T-cell (primary cell): ENCODE data around the gene MTCH2. TPM values are rescaled to one million over a fixed set of nuclear protein-coding genes. Genes with fewer than 3 reads are reported as not detected.
"Not testable (repeated sequence)": the region's sequence is repeated elsewhere in the genome, so short reads cannot be mapped to it uniquely, and the experiment has no call there.

Experiments
- ATAC-seq, 4 experiments: fragments of 200-7000 bp in 3 of 4; fragments of 150-1000 bp in 1 of 4; cut with Tn5 transposase; replicated peaks in 1 of 4; 1 replicate in 3 of 4; 2 replicates in 1 of 4; pipeline ENCODE4 v1.10.0; 2021; ENCODE audit warnings: moderate library complexity in 3 of 4, mild to moderate bottlenecking in 2 of 4, moderate number of reproducible peaks in 1 of 4
- CTCF ChIA-PET, 2 donors: fragments of 300-600 bp; sonication (Branson Sonifier 250); formaldehyde crosslinking; loops; one replicate each; lab custom pipeline; 2022; ENCODE audit warnings: antibody characterized with exemption in 2 of 2; lab: Charles Lee
- POLR2A ChIA-PET, 2 donors: fragments of 300-600 bp; sonication (Branson Sonifier 250); formaldehyde crosslinking; loops; one replicate each; lab custom pipeline; 2022; ENCODE audit warnings: antibody characterized with exemption in 2 of 2; lab: Charles Lee
- DNase-seq, 35 experiments: peaks; one replicate each; pipeline versions ENCODE4 v3.0.0 to v3.0.0-alpha.2; 2013 to 2023
- H3K27ac ChIP-seq: one replicate; pipeline ENCODE4 v1.5.1; 2013; ENCODE audit warnings: low read length
- H3K27me3 ChIP-seq, 2 experiments: replicated peaks in 1 of 2; 1 replicate in 1 of 2; 2 replicates in 1 of 2; pipeline versions ENCODE4 v1.6.1 to v1.7.0; 2013; ENCODE audit warnings: low read length in 1 of 2, mixed read lengths in 1 of 2; ENCODE audit not compliant: control insufficient read depth in 2 of 2, insufficient read depth in 2 of 2; ENCODE audit errors: extremely low read depth in 1 of 2
- H3K36me3 ChIP-seq, 2 donors: 1 replicate in 1 of 2; 2 replicates in 1 of 2; pipeline versions ENCODE4 v1.6.1 to v1.7.0; 2013; ENCODE audit warnings: low read length in 1 of 2; ENCODE audit not compliant: control insufficient read depth in 2 of 2, insufficient read depth in 1 of 2; ENCODE audit errors: extremely low read depth in 1 of 2
- H3K4me1 ChIP-seq, 2 experiments: 1 replicate in 1 of 2; 2 replicates in 1 of 2; pipeline versions ENCODE4 v1.6.1 to v1.7.0; 2013; ENCODE audit warnings: low read length in 2 of 2, mixed read lengths in 1 of 2; ENCODE audit not compliant: insufficient read depth in 2 of 2, control insufficient read depth in 1 of 2; ENCODE audit errors: extremely low read depth in 1 of 2
- H3K4me3 ChIP-seq, 2 donors: 1 replicate in 1 of 2; 2 replicates in 1 of 2; pipeline versions ENCODE4 v1.5.1 to v1.7.0; 2013; ENCODE audit warnings: mild to moderate bottlenecking in 2 of 2, low read length in 1 of 2, moderate library complexity in 1 of 2; ENCODE audit not compliant: control insufficient read depth in 1 of 2; ENCODE audit errors: extremely low read depth in 1 of 2
- H3K9me3 ChIP-seq: 2 replicates; pipeline ENCODE4 v1.7.0; 2013
- H3K27ac Mint-ChIP-seq, 2 donors: one replicate each; pipeline ENCODE4 v1.8.0; 2020 to 2021; ENCODE audit warnings: mild to moderate bottlenecking in 2 of 2, mixed read lengths in 2 of 2
- H3K27me3 Mint-ChIP-seq, 2 donors: one replicate each; pipeline ENCODE4 v1.8.0; 2021 to 2022; ENCODE audit warnings: mixed read lengths in 2 of 2
- H3K36me3 Mint-ChIP-seq: one replicate; pipeline ENCODE4 v1.8.0; 2021; ENCODE audit warnings: mixed read lengths
- H3K4me1 Mint-ChIP-seq, 3 donors: one replicate each; pipeline ENCODE4 v1.8.0; 2020 to 2022; ENCODE audit warnings: mixed read lengths in 3 of 3, mild to moderate bottlenecking in 1 of 3
- H3K4me3 Mint-ChIP-seq, 3 donors: one replicate each; pipeline ENCODE4 v1.8.0; 2020 to 2022; ENCODE audit warnings: mild to moderate bottlenecking in 3 of 3, mixed read lengths in 3 of 3, moderate library complexity in 3 of 3
- H3K9me3 Mint-ChIP-seq, 3 donors: one replicate each; pipeline ENCODE4 v1.8.0; 2020 to 2022; ENCODE audit warnings: mixed read lengths in 3 of 3
- WGBS: methylation state at CpG from one replicate; pipeline ENCODE4 v1.1.5; 2013; ENCODE audit warnings: missing lambda C conversion rate; ENCODE audit not compliant: insufficient coverage; 5-methylcytosine and 5-hydroxymethylcytosine counted together
- total RNA-seq, 35 experiments: library from RNA in 6 of 35; stranded (reverse) in 6 of 35; fragments of 120-200 nt in 1 of 35; gene quantifications; one replicate each; pipeline versions ENCODE4 v1.2.1 to v1.2.4 and lab custom pipeline; 2013 to 2026

The MTCH2 gene
- total RNA-seq, 5 donors from 2014 or later (not counting 1 experiment from before 2014, with no cell fraction given) = 20.4 to 32.1 (median 26.7) TPM

DNA sequence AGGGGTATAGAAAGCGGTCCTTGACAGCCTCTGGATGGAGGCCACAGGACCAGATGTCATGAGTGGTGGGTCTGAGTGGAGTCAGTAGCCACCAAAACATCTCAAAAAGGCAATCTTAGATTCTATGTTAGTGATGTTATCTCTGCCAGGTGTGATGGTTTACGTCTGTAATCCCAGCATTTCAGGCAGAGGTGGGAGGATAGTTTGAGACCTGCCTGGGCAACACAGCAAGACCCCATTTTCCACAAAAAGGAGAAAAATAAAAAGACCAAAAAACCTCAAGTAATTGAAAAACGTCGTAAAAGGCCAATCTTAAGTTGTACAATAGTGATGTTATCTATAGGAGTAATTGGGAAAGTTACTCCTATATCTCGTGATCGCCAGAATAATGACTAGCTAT, 3.7 kb upstream of the MTCH2 start:
- H3K4me3 Mint-ChIP-seq = no peak overlapping the region
- H3K4me1 Mint-ChIP-seq = peaks cover 17 to 19% (median 18%) of the 10 kb centered on the region in 3 donors
- 100% methylated on average over 1 of the region's 6 CpGs for WGBS
- ATAC-seq (no peak), DNase-seq (no peak)
- H3K27me3 Mint-ChIP-seq = no peaks in the 10 kb centered on the region
- Histone ChIP-seq H3K9me3 (no peaks in the 10 kb centered on the region), H3K27me3 (peaks cover 0 to 3% of the 10 kb centered on the region in 2 experiments), H3K27ac (no peak overlapping the region), H3K4me3 (no peak overlapping the region), H3K4me1 (peaks cover 8 to 18% of the 10 kb centered on the region in 2 experiments), H3K36me3 (no peaks in the 10 kb centered on the region)
- H3K9me3 Mint-ChIP-seq = no peaks in the 10 kb centered on the region
- H3K27ac Mint-ChIP-seq = no peak overlapping the region
- ChIA-PET POLR2A (no interaction called here), CTCF (no interaction called here)
- H3K36me3 Mint-ChIP-seq = no peaks in the 10 kb centered on the region

DNA sequence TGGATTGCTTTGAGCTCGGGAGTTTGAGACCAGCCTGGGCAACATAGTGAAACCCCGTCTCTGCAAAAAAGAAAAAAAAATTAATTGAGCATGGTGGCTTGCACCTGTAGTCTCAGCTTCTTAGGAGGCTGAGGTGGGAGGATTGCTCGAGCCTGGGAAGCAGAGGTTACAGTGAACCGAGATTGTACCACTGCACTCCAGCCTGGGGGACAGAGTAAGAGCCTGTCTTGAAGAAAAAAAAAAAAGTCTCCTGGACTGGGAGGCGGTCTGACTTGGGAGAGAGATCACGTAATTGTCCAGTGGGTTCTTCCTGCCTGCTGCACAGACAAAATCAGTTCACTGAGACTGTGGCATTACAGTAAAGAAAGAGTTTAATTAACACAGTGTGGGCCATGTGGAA, 3.1 kb upstream of the MTCH2 start:
- Mint-ChIP-seq H3K27ac (no peak overlapping the region), H3K4me1 (peaks cover 19 to 23% (median 23%) of the 10 kb centered on the region in 3 donors), H3K27me3 (no peaks in the 10 kb centered on the region), H3K36me3 (no peaks in the 10 kb centered on the region), H3K4me3 (no peak overlapping the region), H3K9me3 (no peaks in the 10 kb centered on the region)
- DNase-seq (no peak), ATAC-seq (no peak)
- no peaks in the 10 kb centered on the region for H3K9me3 ChIP-seq
- H3K4me3 ChIP-seq = no peak overlapping the region
- no peaks in the 10 kb centered on the region for H3K36me3 ChIP-seq
- CTCF ChIA-PET = no interaction called here
- H3K27me3 ChIP-seq = peaks cover 0 to 3% of the 10 kb centered on the region in 2 experiments
- peaks cover 8 to 22% of the 10 kb centered on the region in 2 experiments for H3K4me1 ChIP-seq
- 91% methylated on average over 6 of the region's 6 CpGs for WGBS
- POLR2A ChIA-PET = no interaction called here
- no peak overlapping the region for H3K27ac ChIP-seq

DNA sequence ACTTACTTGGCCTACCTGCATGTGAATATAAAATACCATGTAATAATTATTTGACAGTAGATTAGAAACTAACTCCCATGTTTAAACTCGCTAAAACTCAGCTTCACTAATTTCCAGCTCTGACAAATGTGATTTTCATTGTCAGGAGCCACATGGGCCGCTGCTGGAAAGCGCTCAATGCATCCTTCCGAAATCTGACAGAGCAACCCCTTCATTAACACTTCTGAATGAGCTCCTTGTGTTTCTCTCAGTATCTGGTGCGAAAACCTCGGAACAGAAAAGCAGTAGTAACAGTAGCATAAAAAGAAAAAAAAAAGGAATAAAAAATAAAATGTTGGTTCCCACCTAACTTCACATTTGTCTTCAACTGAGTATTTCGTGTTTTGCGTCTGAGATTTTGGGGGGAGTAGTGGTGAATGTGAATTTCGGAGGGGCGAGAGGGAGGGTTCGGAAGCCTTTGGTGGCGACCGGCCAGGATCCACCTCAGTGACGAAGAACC, 710 bp downstream of the MTCH2 start:
- peaks cover 8 to 24% of the 10 kb centered on the region in 2 experiments for H3K4me1 ChIP-seq
- peaks cover 19% of the 10 kb centered on the region for H3K36me3 Mint-ChIP-seq
- no peaks in the 10 kb centered on the region for H3K9me3 Mint-ChIP-seq
- H3K27ac Mint-ChIP-seq = peak overlapping the region; percentile 92 to 95
- ATAC-seq (no peak), DNase-seq (no peak)
- no peaks in the 10 kb centered on the region for H3K27me3 Mint-ChIP-seq
- H3K4me3 ChIP-seq = peak overlapping the region; percentile 77 to 99
- H3K4me1 Mint-ChIP-seq = peaks cover 19 to 32% (median 28%) of the 10 kb centered on the region in 3 donors
- H3K9me3 ChIP-seq = no peaks in the 10 kb centered on the region
- H3K27ac ChIP-seq = peak overlapping the region; percentile 88
- peaks cover 0 to 8% of the 10 kb centered on the region in 2 donors for H3K36me3 ChIP-seq
- CTCF ChIA-PET = interaction anchor here in 1 of 2 donors (0.5 kb wide), 1 partner anchor 34 kb away, joined by 6 read pairs; no protein-coding TSS in a partner anchor
- 5% methylated on average over 8 of the region's 14 CpGs for WGBS
- H3K27me3 ChIP-seq = no peaks in the 10 kb centered on the region
- peak overlapping the region; percentile 90 to 96 (median 92) for H3K4me3 Mint-ChIP-seq
- POLR2A ChIA-PET = interaction anchor here in 1 of 2 donors (0.6 to 0.7 kb wide), 2 partner anchors 1539 to 1795 kb away, joined by 4 to 6 read pairs; no protein-coding TSS in a partner anchor

DNA sequence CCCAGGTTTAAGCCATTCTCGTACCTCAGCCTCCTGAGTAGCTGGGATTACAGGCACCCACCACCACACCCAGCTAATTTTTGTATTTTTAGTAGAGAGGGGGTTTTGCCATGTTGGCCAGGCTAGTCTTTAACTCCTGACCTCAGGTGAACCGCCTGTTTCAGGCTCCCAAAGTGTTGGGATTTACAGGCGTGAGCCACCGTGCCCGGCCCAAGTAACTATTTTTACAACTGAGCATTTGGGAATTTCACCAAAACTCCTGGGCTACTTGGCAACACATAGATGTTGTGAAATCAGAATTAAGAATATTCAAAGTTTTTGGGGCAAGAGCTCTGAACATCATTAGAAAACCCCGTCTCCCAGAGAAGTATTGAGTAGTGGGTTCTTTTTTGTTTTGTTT, 1.9 kb downstream of the MTCH2 start:
- POLR2A ChIA-PET, H3K27ac ChIP-seq, H3K27ac Mint-ChIP-seq, H3K27me3 ChIP-seq, ATAC-seq, H3K9me3 ChIP-seq, DNase-seq, H3K36me3 ChIP-seq, H3K9me3 Mint-ChIP-seq, H3K27me3 Mint-ChIP-seq, H3K4me3 ChIP-seq: not testable (repeated sequence)
- CTCF ChIA-PET = interaction anchor here in 1 of 2 donors (0.5 kb wide), 1 partner anchor 80 kb away, joined by 3 read pairs; no protein-coding TSS in a partner anchor
- peaks cover 21% of the 10 kb centered on the region for H3K36me3 Mint-ChIP-seq
- peaks cover 8 to 24% of the 10 kb centered on the region in 2 experiments for H3K4me1 ChIP-seq
- H3K4me3 Mint-ChIP-seq = peak overlapping the region; percentile 25 to 90 (median 28)
- 96% methylated on average over 4 of the region's 6 CpGs for WGBS
- H3K4me1 Mint-ChIP-seq = peaks cover 19 to 32% (median 28%) of the 10 kb centered on the region in 3 donors

DNA sequence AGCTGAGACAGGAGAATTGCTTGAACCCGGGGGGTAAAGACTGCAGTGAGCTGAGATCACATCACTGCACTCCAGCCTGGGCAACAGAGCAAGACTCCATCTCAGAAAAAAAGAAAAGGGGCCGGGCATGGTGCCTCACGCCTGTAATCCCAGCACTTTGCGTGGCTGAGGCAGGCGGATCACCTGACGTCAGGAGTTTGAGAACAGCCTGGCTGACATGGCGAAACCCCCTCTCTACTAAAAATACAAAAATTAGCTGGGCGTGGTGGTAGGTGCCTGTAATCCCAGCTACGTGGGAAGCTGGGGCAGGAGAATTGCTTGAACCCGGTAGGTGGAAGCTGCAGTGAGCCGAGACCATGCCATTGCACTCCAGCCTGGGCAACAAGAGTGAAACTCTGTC, 6.0 kb downstream of the MTCH2 start:
- H3K9me3 ChIP-seq, DNase-seq, H3K4me3 Mint-ChIP-seq, ATAC-seq, H3K27ac Mint-ChIP-seq, H3K27ac ChIP-seq, H3K27me3 ChIP-seq, H3K27me3 Mint-ChIP-seq, H3K4me3 ChIP-seq, H3K4me1 ChIP-seq, H3K9me3 Mint-ChIP-seq, CTCF ChIA-PET: not testable (repeated sequence)
- Mint-ChIP-seq H3K4me1 (peaks cover 5 to 17% (median 12%) of the 10 kb centered on the region in 3 donors), H3K36me3 (peaks cover 43% of the 10 kb centered on the region)
- POLR2A ChIA-PET = interaction anchor here in 1 of 2 donors (0.7 kb wide), 1 partner anchor 1636 kb away, joined by 3 read pairs; no protein-coding TSS in a partner anchor
- peaks cover 5 to 33% of the 10 kb centered on the region in 2 donors for H3K36me3 ChIP-seq
- 100% methylated on average over 5 of the region's 11 CpGs for WGBS

DNA sequence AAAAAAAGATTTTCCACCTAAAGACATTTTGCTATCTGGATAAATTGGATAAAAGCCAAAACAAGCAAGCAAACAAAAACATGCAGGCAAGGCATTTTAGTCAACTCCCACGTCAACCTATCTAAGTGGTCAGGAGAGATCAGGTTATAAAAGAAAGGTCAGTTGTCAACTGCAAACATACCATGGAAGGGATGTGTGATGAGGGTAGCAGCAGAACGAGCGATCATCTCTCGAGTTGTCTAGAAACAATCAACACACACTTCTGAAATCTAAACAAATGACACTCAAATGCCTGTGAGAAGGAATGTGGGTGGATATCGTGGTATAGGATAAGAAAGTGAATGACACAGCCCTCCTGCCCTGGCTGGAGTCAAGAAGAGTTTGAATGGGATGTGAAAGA, 10.9 kb downstream of the MTCH2 start:
- DNase-seq = no peak
- peaks cover 51% of the 10 kb centered on the region for H3K36me3 Mint-ChIP-seq
- peak overlapping the region in 1 of 2 donors; percentile 24 for H3K27ac Mint-ChIP-seq
- H3K4me1 Mint-ChIP-seq = no peaks in the 10 kb centered on the region
- H3K4me3 ChIP-seq = no peak overlapping the region
- POLR2A ChIA-PET = no interaction called here
- CTCF ChIA-PET = no interaction called here
- ATAC-seq = no peak
- no peak overlapping the region for H3K4me3 Mint-ChIP-seq
- no peak overlapping the region for H3K27ac ChIP-seq
- H3K4me1 ChIP-seq = no peaks in the 10 kb centered on the region
- H3K9me3 Mint-ChIP-seq = no peaks in the 10 kb centered on the region
- H3K27me3 Mint-ChIP-seq = no peaks in the 10 kb centered on the region
- peaks cover 7 to 63% of the 10 kb centered on the region in 2 donors for H3K36me3 ChIP-seq
- no peaks in the 10 kb centered on the region for H3K27me3 ChIP-seq
- WGBS = no CpG with 5 or more reads among the region's 5 CpGs
- H3K9me3 ChIP-seq = no peaks in the 10 kb centered on the region
